Peyer's patch (tissue), 4 donors: Measurements from ENCODE around the gene XKR7.

Experiments used
- CTCF ChIP-seq, 6 experiments: fragments of 450-650 bp in 4 of 6; fragments of 200-600 bp in 2 of 6; sonication (generic) in 1 of 6; IDR thresholded peaks; one replicate each; pipeline ENCODE4 v1.5.1; 2017 to 2019; ENCODE audit warnings: antibody characterized with exemption in 6 of 6, mild to moderate bottlenecking in 3 of 6, moderate library complexity in 1 of 6
- POLR2A ChIP-seq, 2 donors: fragments of 450-650 bp; IDR thresholded peaks; one replicate each; pipeline ENCODE4 v1.5.1; 2017; ENCODE audit warnings: antibody characterized with exemption in 2 of 2, mild to moderate bottlenecking in 2 of 2, moderate library complexity in 2 of 2

GRCh38 chr20:32017711-32018251 is 49.8 kb downstream of the XKR7 start:
- peak in 5 of 6 experiments; percentile 15 to 43 (median 36) for TF ChIP-seq CTCF (IDR thresholded peaks at IDR 0.05)
- TF ChIP-seq POLR2A (IDR thresholded peaks at IDR 0.05), result no peak
